IMR-90 (cell line): ENCODE data around the gene SLC39A8. TPM values are rescaled to one million over a fixed set of nuclear protein-coding genes. Genes with fewer than 3 reads are reported as not detected.

Experiments
- ATAC-seq: fragments of 200-7000 bp; cut with Tn5 transposase; 2 replicates; pipeline ENCODE4 v1.9.1; 2020; ENCODE audit warnings: low read depth, mild to moderate bottlenecking, moderate library complexity
- BruUV-seq: library from RNA; stranded (reverse); fragments of 400-500 nt; replicated peaks from 2 replicates; lab custom pipeline; 2021; lab: Mats Ljungman, UMichigan
- CTCF ChIA-PET: fragments of 300-600 bp; formaldehyde crosslinking; extraction: SDS; loops from one replicate; lab custom pipeline; 2021; ENCODE audit warnings: antibody characterized with exemption; lab: Yijun Ruan, JAX
- POLR2A ChIA-PET: fragments of 300-600 bp; sonication (Branson Sonifier 250); formaldehyde crosslinking; loops from one replicate; lab custom pipeline; 2022; ENCODE audit warnings: antibody characterized with exemption; ENCODE audit not compliant: unreplicated experiment; lab: Charles Lee
- DNase-seq: peaks from one replicate; pipeline ENCODE4 v3.0.0; 2013
- H2AFZ ChIP-seq: replicated peaks from 2 replicates; pipeline ENCODE3; 2013; ENCODE audit warnings: low read length, mild to moderate bottlenecking; ENCODE audit not compliant: poor library complexity
- H2AK5ac ChIP-seq: 2 replicates; pipeline ENCODE4 v1.6.1; 2013; ENCODE audit warnings: low read depth, low read length, inconsistent platforms
- H2AK9ac ChIP-seq: replicated peaks from 2 replicates; pipeline ENCODE3; 2013; ENCODE audit warnings: mild to moderate bottlenecking, low read depth, low read length, moderate library complexity; ENCODE audit not compliant: poor library complexity
- H2BK120ac ChIP-seq: 2 replicates; pipeline ENCODE4 v1.6.1; 2013; ENCODE audit warnings: low read depth, low read length, inconsistent platforms
- H2BK15ac ChIP-seq: 3 replicates; pipeline ENCODE4 v1.6.1; 2013; ENCODE audit warnings: low read depth, low read length, inconsistent platforms
- H2BK20ac ChIP-seq: 2 replicates; pipeline ENCODE4 v1.6.1; 2013; ENCODE audit warnings: low read depth, mild to moderate bottlenecking, inconsistent platforms, low read length, moderate library complexity
- H2BK5ac ChIP-seq: 2 replicates; pipeline ENCODE4 v1.6.1; 2013; ENCODE audit warnings: mild to moderate bottlenecking, low read depth, low read length, inconsistent platforms; ENCODE audit not compliant: poor library complexity, severe bottlenecking
- H3K14ac ChIP-seq: replicated peaks from 2 replicates; pipeline ENCODE4 v1.6.1; 2013; ENCODE audit warnings: low read depth, low read length, inconsistent platforms
- H3K18ac ChIP-seq: 2 replicates; pipeline ENCODE4 v1.6.1; 2013; ENCODE audit warnings: low read depth, low read length, control low read depth
- H3K23ac ChIP-seq: 2 replicates; pipeline ENCODE4 v1.6.1; 2013; ENCODE audit warnings: low read depth, low read length, inconsistent platforms
- H3K27ac ChIP-seq: 2 replicates; pipeline ENCODE4 v1.5.1; 2013; ENCODE audit warnings: mild to moderate bottlenecking, control low read depth, low read length; ENCODE audit not compliant: insufficient read depth
- H3K27me3 ChIP-seq: 2 replicates; pipeline ENCODE4 v1.6.1; 2013; ENCODE audit warnings: low read length; ENCODE audit not compliant: control insufficient read depth, insufficient read depth
- H3K36me3 ChIP-seq: 2 replicates; pipeline ENCODE4 v1.6.1; 2013; ENCODE audit warnings: low read length, mixed read lengths; ENCODE audit not compliant: control insufficient read depth, insufficient read depth
- H3K4ac ChIP-seq: 2 replicates; pipeline ENCODE4 v1.6.1; 2013; ENCODE audit warnings: low read depth, low read length, inconsistent platforms
- H3K4me1 ChIP-seq: 2 replicates; pipeline ENCODE4 v1.6.1; 2013; ENCODE audit warnings: low read length, mixed read lengths; ENCODE audit not compliant: control insufficient read depth, insufficient read depth
- H3K4me2 ChIP-seq: 2 replicates; pipeline ENCODE4 v1.6.1; 2013; ENCODE audit warnings: low read depth, mild to moderate bottlenecking, control low read depth, low read length, moderate library complexity
- H3K4me3 ChIP-seq: 2 replicates; pipeline ENCODE4 v1.5.1; 2013; ENCODE audit warnings: low read depth, mild to moderate bottlenecking, control low read depth, low read length, moderate library complexity; ENCODE audit not compliant: insufficient read depth
- H3K56ac ChIP-seq: 2 replicates; pipeline ENCODE4 v1.6.1; 2013; ENCODE audit warnings: low read length, inconsistent platforms; ENCODE audit not compliant: insufficient read depth; ENCODE audit errors: extremely low read depth
- H3K79me1 ChIP-seq, 2 experiments: 2 replicates each; pipeline ENCODE4 v1.6.1; 2013; ENCODE audit warnings: low read length in 2 of 2, inconsistent platforms in 1 of 2, low read depth in 1 of 2
- H3K9ac ChIP-seq: 2 replicates; pipeline ENCODE4 v1.6.1; 2013; ENCODE audit warnings: low read depth, low read length, control low read depth
- H3K9me1 ChIP-seq: 2 replicates; pipeline ENCODE4 v1.6.1; 2013; ENCODE audit warnings: low read length, inconsistent platforms; ENCODE audit not compliant: insufficient read depth
- H3K9me3 ChIP-seq: 2 replicates; pipeline ENCODE4 v1.6.1; 2013; ENCODE audit warnings: low read length; ENCODE audit not compliant: control insufficient read depth, insufficient read depth
- H4K20me1 ChIP-seq: 2 replicates; pipeline ENCODE4 v1.6.1; 2013; ENCODE audit warnings: low read length, inconsistent platforms; ENCODE audit not compliant: insufficient read depth
- H4K5ac ChIP-seq: 2 replicates; pipeline ENCODE4 v1.6.1; 2013; ENCODE audit warnings: mild to moderate bottlenecking, low read depth, low read length, control low read depth
- H4K8ac ChIP-seq, 2 experiments: 2 replicates each; pipeline ENCODE4 v1.6.1; 2013; ENCODE audit warnings: low read depth in 2 of 2, low read length in 2 of 2, control low read depth in 1 of 2, inconsistent platforms in 1 of 2
- H4K91ac ChIP-seq: 2 replicates; pipeline ENCODE4 v1.6.1; 2013; ENCODE audit warnings: low read depth, low read length, inconsistent platforms; ENCODE audit not compliant: insufficient read depth
- BHLHE40 ChIP-seq: fragments of 150-350 bp; IDR thresholded peaks from 2 replicates; pipeline ENCODE4 v1.6.1; 2016; ENCODE audit warnings: mild to moderate bottlenecking, low read depth, low read length
- CEBPB ChIP-seq: IDR thresholded peaks from 2 replicates; pipeline ENCODE4 v1.6.1; 2012; ENCODE audit warnings: low read depth, low read length, improper control_type of control experiment
- CHD1 ChIP-seq: IDR thresholded peaks from 2 replicates; pipeline ENCODE4 v1.6.1; 2012; ENCODE audit warnings: low read depth, low read length, improper control_type of control experiment
- CTCF ChIP-seq: conservative IDR thresholded peaks from 2 replicates; pipeline ENCODE4 v1.5.1; 2012; ENCODE audit warnings: mild to moderate bottlenecking, low read depth, low read length, improper control_type of control experiment
- FOS ChIP-seq: fragments of 150-350 bp; IDR thresholded peaks from 2 replicates; pipeline ENCODE4 v1.6.1; 2016; ENCODE audit warnings: low read depth, low read length
- MAZ ChIP-seq: IDR thresholded peaks from 2 replicates; pipeline ENCODE4 v1.6.1; 2012; ENCODE audit warnings: low read depth, mild to moderate bottlenecking, low read length, improper control_type of control experiment, moderate library complexity, borderline replicate concordance
- MXI1 ChIP-seq: IDR thresholded peaks from 2 replicates; pipeline ENCODE4 v1.6.1; 2012; ENCODE audit warnings: low read depth, mild to moderate bottlenecking, low read length, moderate library complexity, borderline replicate concordance
- NFE2L2 ChIP-seq: fragments of 150-350 bp; IDR thresholded peaks from 2 replicates; pipeline ENCODE4 v1.6.1; 2016; ENCODE audit warnings: low read depth, mild to moderate bottlenecking, low read length
- POLR2A ChIP-seq: IDR thresholded peaks from 2 replicates; pipeline ENCODE4 v1.6.1; 2012; ENCODE audit warnings: mild to moderate bottlenecking, low read depth, low read length
- RAD21 ChIP-seq: IDR thresholded peaks from 2 replicates; pipeline ENCODE4 v1.6.1; 2012; ENCODE audit warnings: low read length, improper control_type of control experiment
- RCOR1 ChIP-seq: IDR thresholded peaks from 2 replicates; pipeline ENCODE4 v1.6.1; 2012; ENCODE audit warnings: mild to moderate bottlenecking, low read length, improper control_type of control experiment; ENCODE audit not compliant: insufficient replicate concordance
- RFX5 ChIP-seq: IDR thresholded peaks from 2 replicates; pipeline ENCODE4 v1.8.0; 2012; ENCODE audit warnings: low read depth, mild to moderate bottlenecking, low read length, moderate library complexity
- SMC3 ChIP-seq: fragments of 150-350 bp; IDR thresholded peaks from 2 replicates; pipeline ENCODE4 v1.6.1; 2016; ENCODE audit warnings: low read depth, mild to moderate bottlenecking, antibody characterized with exemption, low read length, moderate library complexity
- WGBS, 2 experiments: methylation state at CpG; one replicate each; pipeline versions ENCODE4 v1.1.5 to v1.1.7; 2013; ENCODE audit warnings: missing lambda C conversion rate in 2 of 2; ENCODE audit not compliant: insufficient read length in 1 of 2; ENCODE audit errors: extremely low coverage in 2 of 2; 5-methylcytosine and 5-hydroxymethylcytosine counted together
- dilution Hi-C: fragments of 300-500 bp; cut with HindIII; formaldehyde crosslinking; loops from one replicate; pipeline ENCODE4 v1.14.3; 2018; ENCODE audit warnings: low sequenced_read_pairs; ENCODE audit not compliant: unreplicated experiment
- in situ Hi-C: fragments of 300-500 bp; cut with MboI; formaldehyde crosslinking; loops from 3 replicates; pipeline ENCODE4 v1.14.3; 2019; ENCODE audit warnings: low sequenced_read_pairs, inconsistent platforms, mixed read lengths
- intact Hi-C: fragments of 100-400 bp; cut with micrococcal nuclease; formaldehyde crosslinking; loops from 2 replicates; pipeline ENCODE4 v1.10.0; 2022
- polyA plus RNA-seq, 3 experiments: library from polyadenylated mRNA; depleted of rRNA; stranded (reverse); fragments of >200 nt; gene quantifications; 2 replicates each; pipeline ENCODE4 v1.2.3, GENCODE V29; 2012; ENCODE audit warnings: low replicate concordance in 1 of 3
- total RNA-seq: library from RNA; depleted of rRNA; stranded (reverse); fragments of >200 nt; gene quantifications from 2 replicates; pipeline ENCODE4 v1.2.3, GENCODE V29; 2012

The SLC39A8 gene
- total and polyA plus RNA-seq, 2 of the 4 experiments (the other 2 are of a cell fraction), result 0.05 to 0.18 TPM

- H3K79me1 ChIP-seq, result no peaks in the 10 kb centered on the region
- H3K18ac ChIP-seq, result no peak overlapping the region
- TF ChIP-seq SMC3 (no peak), RCOR1 (no peak), POLR2A (no peak), FOS (no peak), CHD1 (no peak), RAD21 (no peak), MAZ (no peak), RFX5 (no peak), CEBPB (no peak), MXI1 (no peak), NFE2L2 (no peak), BHLHE40 (no peak), CTCF (no peak)
- no peaks in the 10 kb centered on the region for H3K4me1 ChIP-seq
- no TSS peak for BruUV-seq
- H3K23ac ChIP-seq, result no peak overlapping the region
- H3K4ac ChIP-seq, result no peak overlapping the region
- no peak overlapping the region for H3K4me3 ChIP-seq
- ChIA-PET POLR2A (no interaction called here), CTCF (no interaction called here)
- no peaks in the 10 kb centered on the region for H4K20me1 ChIP-seq
- no peak overlapping the region for H4K91ac ChIP-seq
- H2AK9ac ChIP-seq, result no peak overlapping the region
- no peak overlapping the region for H3K56ac ChIP-seq
- H2BK15ac ChIP-seq, result no peak overlapping the region
- no peak overlapping the region for H3K27ac ChIP-seq
- no peak for ATAC-seq
- H3K9me3 ChIP-seq, result no peaks in the 10 kb centered on the region
- dilution Hi-C loops, result no loop called here
- H3K9me1 ChIP-seq, result no peaks in the 10 kb centered on the region
- no CpG with 5 or more reads among the region's 1 CpG for WGBS, 2 experiments
- no peaks in the 10 kb centered on the region for H3K27me3 ChIP-seq
- no peak overlapping the region for H2AK5ac ChIP-seq
- H2BK20ac ChIP-seq, result no peak overlapping the region
- no peak overlapping the region for H2BK120ac ChIP-seq
- no peak overlapping the region for H2BK5ac ChIP-seq
- intact Hi-C loops, result no loop called here
- H3K4me2 ChIP-seq, result no peak overlapping the region
- H3K9ac ChIP-seq, result no peak overlapping the region
- H4K5ac ChIP-seq, result no peak overlapping the region
- H3K14ac ChIP-seq, result no peak overlapping the region
- H2AFZ ChIP-seq, result no peak overlapping the region
- DNase-seq, result no peak
- in situ Hi-C loops, result no loop called here
- no peaks in the 10 kb centered on the region for H3K36me3 ChIP-seq
- no peak overlapping the region for H4K8ac ChIP-seq
These were observed 39.6 kb downstream of the SLC39A8 start for GRCh38 chr4:102305666-102306065.
